HepG2 (cell line): ENCODE results near the gene DTX4. TPM values are rescaled to one million over a fixed set of nuclear protein-coding genes. Genes with fewer than 3 reads are reported as not detected.

Experiments
- CCAR2 ChIP-seq: fragments of 200-400 bp; formaldehyde crosslinking; optimal IDR thresholded peaks from 2 replicates; pipeline ENCODE3; 2018; ENCODE audit warnings: low read depth, mild to moderate bottlenecking, low read length, moderate library complexity
- CREB1 ChIP-seq, 2 experiments: fragments of 450-650 bp in 1 of 2; IDR thresholded peaks; 2 replicates each; pipeline ENCODE4 v1.6.1; 2016 to 2017; ENCODE audit warnings: control low read depth in 1 of 2, mild to moderate bottlenecking in 1 of 2, missing compliant biosample characterization in 1 of 2, missing genetic modification characterization in 1 of 2
- FOXK1 ChIP-seq: sonication (generic); formaldehyde crosslinking; IDR thresholded peaks from 2 replicates; pipeline ENCODE4 v1.4.0; 2020; ENCODE audit warnings: low read depth, missing genetic modification reagents, borderline replicate concordance
- GATAD1 ChIP-seq: IDR thresholded peaks from 2 replicates; pipeline ENCODE4 v1.6.1; 2016; ENCODE audit warnings: missing genetic modification reagents, missing compliant biosample characterization
- HNRNPUL1 ChIP-seq: fragments of 200-400 bp; formaldehyde crosslinking; IDR thresholded peaks from 2 replicates; pipeline ENCODE4 v1.6.1; 2017; ENCODE audit warnings: low read depth, mild to moderate bottlenecking, low read length, moderate library complexity
- KDM4B ChIP-seq: sonication (generic); formaldehyde crosslinking; IDR thresholded peaks from 2 replicates; pipeline ENCODE4 v1.4.0; 2020; ENCODE audit warnings: missing genetic modification reagents
- KDM5B ChIP-seq: sonication (generic); formaldehyde crosslinking; IDR thresholded peaks from 2 replicates; pipeline ENCODE4 v1.4.0; 2020; ENCODE audit warnings: missing genetic modification reagents, mild to moderate bottlenecking, borderline replicate concordance
- KLF12 ChIP-seq: sonication (generic); formaldehyde crosslinking; IDR thresholded peaks from 2 replicates; pipeline ENCODE4 v1.4.0; 2020; ENCODE audit warnings: missing genetic modification reagents, borderline replicate concordance
- MTA3 ChIP-seq: sonication (generic); formaldehyde crosslinking; IDR thresholded peaks from 2 replicates; pipeline ENCODE4 v1.4.0; 2020; ENCODE audit warnings: missing genetic modification reagents
- NFKB2 ChIP-seq: sonication (generic); formaldehyde crosslinking; IDR thresholded peaks from 2 replicates; pipeline ENCODE4 v1.4.0; 2020; ENCODE audit warnings: missing genetic modification reagents, borderline replicate concordance
- PLRG1 ChIP-seq: fragments of 450-650 bp; conservative IDR thresholded peaks from 2 replicates; pipeline ENCODE4 v1.6.1; 2016
- SIN3B ChIP-seq: fragments of 150-350 bp; IDR thresholded peaks from 2 replicates; pipeline ENCODE4 v1.6.1; 2014; ENCODE audit warnings: low read length
- SMARCC2 ChIP-seq: fragments of 450-650 bp; IDR thresholded peaks from 2 replicates; pipeline ENCODE4 v1.6.1; 2017; ENCODE audit warnings: antibody characterized with exemption, mild to moderate bottlenecking
- ZNF10 ChIP-seq: sonication (generic); formaldehyde crosslinking; IDR thresholded peaks from 2 replicates; pipeline ENCODE4 v1.4.0; 2020; ENCODE audit warnings: mild to moderate bottlenecking, low read depth, missing genetic modification reagents, borderline replicate concordance
- ZNF225 ChIP-seq: sonication (generic); formaldehyde crosslinking; IDR thresholded peaks from 2 replicates; pipeline ENCODE4 v1.4.0; 2020; ENCODE audit warnings: mild to moderate bottlenecking, missing genetic modification reagents
- ZNF431 ChIP-seq: sonication (generic); formaldehyde crosslinking; IDR thresholded peaks from 2 replicates; pipeline ENCODE4 v1.9.0; 2022; ENCODE audit warnings: missing genetic modification reagents, low read depth, mild to moderate bottlenecking, borderline replicate concordance
- ZNF773 ChIP-seq: sonication (generic); formaldehyde crosslinking; IDR thresholded peaks from 2 replicates; pipeline ENCODE4 v1.4.0; 2020; ENCODE audit warnings: missing genetic modification reagents, borderline replicate concordance
- polyA plus RNA-seq, 8 experiments: library from polyadenylated mRNA; depleted of rRNA in 3 of 8; stranded (reverse) in 7 of 8; unstranded in 1 of 8; fragments of >200 nt; fragmentation: Illumina TruSeq in 4 of 8; extraction: Trizol in 4 of 8; gene quantifications; 2 replicates each; pipeline versions ENCODE4 v1.2.1 to v1.2.3, GENCODE V29; 2011 to 2016; ENCODE audit warnings: low read depth in 4 of 8, missing spikeins in 1 of 8, mixed read lengths in 1 of 8; ENCODE audit not compliant: insufficient read depth in 1 of 8
- total RNA-seq, 5 experiments: library from RNA; depleted of rRNA; stranded (reverse); fragments of >200 nt; fragmentation: Illumina TruSeq; extraction: Trizol; gene quantifications; 2 replicates each; pipeline ENCODE4 v1.2.3, GENCODE V29; 2016; ENCODE audit warnings: low read depth in 1 of 5
- TF ChIP-seq, protein P1 (sequence below): sonication (generic); formaldehyde crosslinking; IDR thresholded peaks from 2 replicates; pipeline ENCODE4 v1.4.0; 2020; ENCODE audit warnings: missing genetic modification reagents, borderline replicate concordance
- TF ChIP-seq, protein P2 (sequence below): sonication (generic); formaldehyde crosslinking; conservative IDR thresholded peaks from 2 replicates; pipeline ENCODE4 v1.8.0; 2022; ENCODE audit warnings: missing genetic modification reagents
- TF ChIP-seq, protein P3 (sequence below): sonication (generic); formaldehyde crosslinking; IDR thresholded peaks from 2 replicates; pipeline ENCODE4 v1.5.0; 2020; ENCODE audit warnings: mild to moderate bottlenecking, missing genetic modification reagents, borderline replicate concordance
- TF ChIP-seq, protein P4 (sequence below): IDR thresholded peaks from 2 replicates; pipeline ENCODE4 v1.6.1; 2016

DTX4 gene
- total and polyA plus RNA-seq, 2 of the 13 experiments (the other 11 are each of a cell fraction or from before 2014, with no cell fraction given), result 0.67 to 5.6 TPM

DNA sequence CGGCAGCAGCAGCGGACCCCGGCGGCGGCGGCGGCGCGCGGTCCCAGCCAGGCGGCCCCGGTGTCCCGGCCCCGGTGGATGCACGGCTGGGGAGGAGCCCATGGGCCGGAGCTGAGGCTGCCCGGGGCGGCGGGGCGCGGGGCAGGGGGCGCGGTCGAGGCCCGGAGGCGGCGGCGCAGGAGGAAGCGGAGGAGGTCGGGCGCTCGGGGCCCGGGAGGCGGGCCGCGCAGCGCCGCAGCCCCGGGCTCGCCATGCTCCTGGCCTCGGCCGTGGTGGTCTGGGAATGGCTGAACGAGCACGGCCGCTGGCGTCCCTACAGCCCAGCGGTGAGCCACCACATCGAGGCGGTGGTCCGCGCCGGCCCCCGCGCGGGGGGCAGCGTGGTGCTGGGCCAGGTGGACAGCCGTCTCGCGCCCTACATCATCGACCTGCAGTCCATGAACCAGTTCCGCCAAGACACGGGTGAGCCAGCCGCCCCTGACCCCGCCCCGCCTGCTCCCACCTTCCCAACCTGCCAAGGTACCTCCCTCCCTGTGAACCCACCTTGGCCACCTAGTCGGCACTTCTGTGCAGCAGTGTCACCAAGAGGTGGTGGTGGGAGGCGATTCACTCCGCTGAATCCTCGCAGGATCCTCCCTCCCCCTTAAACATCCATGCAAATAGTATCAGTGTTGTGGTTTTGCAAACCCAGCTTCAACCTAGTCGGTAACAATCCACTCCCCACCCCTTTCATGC, 580 bp downstream of the DTX4 start (continued):
- TF ChIP-seq GATAD1 (CRISPR knock-in tag), result no peak
- TF ChIP-seq ZNF773 (CRISPR knock-in tag), result no peak
- no peak for TF ChIP-seq CREB1 (IDR thresholded peaks at IDR 0.05)
- TF ChIP-seq CREB1 (CRISPR knock-in tag; IDR thresholded peaks at IDR 0.05), result no peak
- no peak for TF ChIP-seq HNRNPUL1
- TF ChIP-seq, protein P1, sequence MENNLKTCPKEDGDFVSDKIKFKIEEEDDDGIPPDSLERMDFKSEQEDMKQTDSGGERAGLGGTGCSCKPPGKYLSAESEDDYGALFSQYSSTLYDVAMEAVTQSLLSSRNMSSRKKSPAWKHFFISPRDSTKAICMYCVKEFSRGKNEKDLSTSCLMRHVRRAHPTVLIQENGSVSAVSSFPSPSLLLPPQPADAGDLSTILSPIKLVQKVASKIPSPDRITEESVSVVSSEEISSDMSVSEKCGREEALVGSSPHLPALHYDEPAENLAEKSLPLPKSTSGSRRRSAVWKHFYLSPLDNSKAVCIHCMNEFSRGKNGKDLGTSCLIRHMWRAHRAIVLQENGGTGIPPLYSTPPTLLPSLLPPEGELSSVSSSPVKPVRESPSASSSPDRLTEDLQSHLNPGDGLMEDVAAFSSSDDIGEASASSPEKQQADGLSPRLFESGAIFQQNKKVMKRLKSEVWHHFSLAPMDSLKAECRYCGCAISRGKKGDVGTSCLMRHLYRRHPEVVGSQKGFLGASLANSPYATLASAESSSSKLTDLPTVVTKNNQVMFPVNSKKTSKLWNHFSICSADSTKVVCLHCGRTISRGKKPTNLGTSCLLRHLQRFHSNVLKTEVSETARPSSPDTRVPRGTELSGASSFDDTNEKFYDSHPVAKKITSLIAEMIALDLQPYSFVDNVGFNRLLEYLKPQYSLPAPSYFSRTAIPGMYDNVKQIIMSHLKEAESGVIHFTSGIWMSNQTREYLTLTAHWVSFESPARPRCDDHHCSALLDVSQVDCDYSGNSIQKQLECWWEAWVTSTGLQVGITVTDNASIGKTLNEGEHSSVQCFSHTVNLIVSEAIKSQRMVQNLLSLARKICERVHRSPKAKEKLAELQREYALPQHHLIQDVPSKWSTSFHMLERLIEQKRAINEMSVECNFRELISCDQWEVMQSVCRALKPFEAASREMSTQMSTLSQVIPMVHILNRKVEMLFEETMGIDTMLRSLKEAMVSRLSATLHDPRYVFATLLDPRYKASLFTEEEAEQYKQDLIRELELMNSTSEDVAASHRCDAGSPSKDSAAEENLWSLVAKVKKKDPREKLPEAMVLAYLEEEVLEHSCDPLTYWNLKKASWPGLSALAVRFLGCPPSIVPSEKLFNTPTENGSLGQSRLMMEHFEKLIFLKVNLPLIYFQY (CRISPR knock-in tag), result no peak
- TF ChIP-seq, protein P2, sequence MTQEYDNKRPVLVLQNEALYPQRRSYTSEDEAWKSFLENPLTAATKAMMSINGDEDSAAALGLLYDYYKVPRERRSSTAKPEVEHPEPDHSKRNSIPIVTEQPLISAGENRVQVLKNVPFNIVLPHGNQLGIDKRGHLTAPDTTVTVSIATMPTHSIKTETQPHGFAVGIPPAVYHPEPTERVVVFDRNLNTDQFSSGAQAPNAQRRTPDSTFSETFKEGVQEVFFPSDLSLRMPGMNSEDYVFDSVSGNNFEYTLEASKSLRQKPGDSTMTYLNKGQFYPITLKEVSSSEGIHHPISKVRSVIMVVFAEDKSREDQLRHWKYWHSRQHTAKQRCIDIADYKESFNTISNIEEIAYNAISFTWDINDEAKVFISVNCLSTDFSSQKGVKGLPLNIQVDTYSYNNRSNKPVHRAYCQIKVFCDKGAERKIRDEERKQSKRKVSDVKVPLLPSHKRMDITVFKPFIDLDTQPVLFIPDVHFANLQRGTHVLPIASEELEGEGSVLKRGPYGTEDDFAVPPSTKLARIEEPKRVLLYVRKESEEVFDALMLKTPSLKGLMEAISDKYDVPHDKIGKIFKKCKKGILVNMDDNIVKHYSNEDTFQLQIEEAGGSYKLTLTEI (CRISPR knock-in tag), result no peak
- no peak for TF ChIP-seq SMARCC2
- TF ChIP-seq, protein P3, sequence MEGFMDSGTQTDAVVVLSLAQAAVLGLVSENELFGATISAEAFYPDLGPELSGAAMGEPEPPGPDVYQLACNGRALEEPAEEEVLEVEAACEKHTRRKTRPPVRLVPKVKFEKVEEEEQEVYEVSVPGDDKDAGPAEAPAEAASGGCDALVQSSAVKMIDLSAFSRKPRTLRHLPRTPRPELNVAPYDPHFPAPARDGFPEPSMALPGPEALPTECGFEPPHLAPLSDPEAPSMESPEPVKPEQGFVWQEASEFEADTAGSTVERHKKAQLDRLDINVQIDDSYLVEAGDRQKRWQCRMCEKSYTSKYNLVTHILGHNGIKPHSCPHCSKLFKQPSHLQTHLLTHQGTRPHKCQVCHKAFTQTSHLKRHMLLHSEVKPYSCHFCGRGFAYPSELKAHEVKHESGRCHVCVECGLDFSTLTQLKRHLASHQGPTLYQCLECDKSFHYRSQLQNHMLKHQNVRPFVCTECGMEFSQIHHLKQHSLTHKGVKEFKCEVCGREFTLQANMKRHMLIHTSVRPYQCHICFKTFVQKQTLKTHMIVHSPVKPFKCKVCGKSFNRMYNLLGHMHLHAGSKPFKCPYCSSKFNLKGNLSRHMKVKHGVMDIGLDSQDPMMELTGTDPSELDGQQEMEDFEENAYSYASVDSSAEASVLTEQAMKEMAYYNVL (CRISPR knock-in tag), result no peak
- no peak for TF ChIP-seq CCAR2
- no peak for TF ChIP-seq KDM4B (CRISPR knock-in tag)
- TF ChIP-seq, protein P4, sequence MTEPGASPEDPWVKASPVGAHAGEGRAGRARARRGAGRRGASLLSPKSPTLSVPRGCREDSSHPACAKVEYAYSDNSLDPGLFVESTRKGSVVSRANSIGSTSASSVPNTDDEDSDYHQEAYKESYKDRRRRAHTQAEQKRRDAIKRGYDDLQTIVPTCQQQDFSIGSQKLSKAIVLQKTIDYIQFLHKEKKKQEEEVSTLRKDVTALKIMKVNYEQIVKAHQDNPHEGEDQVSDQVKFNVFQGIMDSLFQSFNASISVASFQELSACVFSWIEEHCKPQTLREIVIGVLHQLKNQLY (CRISPR knock-in tag), result no peak
- no peak for TF ChIP-seq ZNF225 (CRISPR knock-in tag)
- TF ChIP-seq SIN3B, result no peak
- no peak for TF ChIP-seq KLF12
- no peak for TF ChIP-seq NFKB2
- no peak for TF ChIP-seq ZNF10
- TF ChIP-seq KDM5B (CRISPR knock-in tag), result no peak
- no peak for TF ChIP-seq ZNF431 (CRISPR knock-in tag)
- no peak for TF ChIP-seq MTA3 (CRISPR knock-in tag)
- TF ChIP-seq PLRG1, result no peak
- TF ChIP-seq FOXK1, result no peak
